LNCaP clone FGC (cell line): ENCODE data around the gene MT1H.

ENCODE experiments used
- DNase-seq: peaks from one replicate; pipeline ENCODE4 v3.0.0-alpha.2; 2011; ENCODE audit warnings: low read depth
- H3K4me3 ChIP-seq: 2 replicates; pipeline ENCODE4 v1.5.1; 2011; ENCODE audit warnings: mild to moderate bottlenecking, low read depth, low read length, control low read depth
- TF ChIP-seq, protein P1 (sequence below): IDR thresholded peaks from 2 replicates; pipeline ENCODE4 v1.5.1; 2012; ENCODE audit warnings: mild to moderate bottlenecking; ENCODE audit not compliant: control insufficient read depth, insufficient read depth; ENCODE audit errors: extremely low read depth

MT1H gene

DNA sequence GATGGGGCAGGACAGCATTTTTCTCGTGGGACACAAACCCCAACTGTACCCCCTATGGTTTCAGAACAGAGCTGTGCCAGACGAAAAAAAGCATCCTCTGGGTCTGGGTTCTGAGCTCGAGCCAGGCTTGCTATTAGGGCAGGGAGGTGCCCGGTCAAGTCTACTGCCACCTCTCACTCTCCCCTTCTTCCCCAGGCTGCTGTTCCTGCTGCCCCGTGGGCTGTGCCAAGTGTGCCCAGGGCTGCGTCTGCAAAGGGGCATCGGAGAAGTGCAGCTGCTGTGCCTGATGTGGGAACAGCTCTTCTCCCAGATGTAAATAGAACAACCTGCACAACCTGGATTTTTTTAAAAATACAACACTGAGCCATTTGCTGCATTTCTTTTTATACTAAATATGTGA, 42.9 kb upstream of the MT1H start:
- no peak overlapping the region for H3K4me3 ChIP-seq
- DNase-seq, result no peak
- TF ChIP-seq, protein P1, sequence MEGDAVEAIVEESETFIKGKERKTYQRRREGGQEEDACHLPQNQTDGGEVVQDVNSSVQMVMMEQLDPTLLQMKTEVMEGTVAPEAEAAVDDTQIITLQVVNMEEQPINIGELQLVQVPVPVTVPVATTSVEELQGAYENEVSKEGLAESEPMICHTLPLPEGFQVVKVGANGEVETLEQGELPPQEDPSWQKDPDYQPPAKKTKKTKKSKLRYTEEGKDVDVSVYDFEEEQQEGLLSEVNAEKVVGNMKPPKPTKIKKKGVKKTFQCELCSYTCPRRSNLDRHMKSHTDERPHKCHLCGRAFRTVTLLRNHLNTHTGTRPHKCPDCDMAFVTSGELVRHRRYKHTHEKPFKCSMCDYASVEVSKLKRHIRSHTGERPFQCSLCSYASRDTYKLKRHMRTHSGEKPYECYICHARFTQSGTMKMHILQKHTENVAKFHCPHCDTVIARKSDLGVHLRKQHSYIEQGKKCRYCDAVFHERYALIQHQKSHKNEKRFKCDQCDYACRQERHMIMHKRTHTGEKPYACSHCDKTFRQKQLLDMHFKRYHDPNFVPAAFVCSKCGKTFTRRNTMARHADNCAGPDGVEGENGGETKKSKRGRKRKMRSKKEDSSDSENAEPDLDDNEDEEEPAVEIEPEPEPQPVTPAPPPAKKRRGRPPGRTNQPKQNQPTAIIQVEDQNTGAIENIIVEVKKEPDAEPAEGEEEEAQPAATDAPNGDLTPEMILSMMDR, result no peak

DNA sequence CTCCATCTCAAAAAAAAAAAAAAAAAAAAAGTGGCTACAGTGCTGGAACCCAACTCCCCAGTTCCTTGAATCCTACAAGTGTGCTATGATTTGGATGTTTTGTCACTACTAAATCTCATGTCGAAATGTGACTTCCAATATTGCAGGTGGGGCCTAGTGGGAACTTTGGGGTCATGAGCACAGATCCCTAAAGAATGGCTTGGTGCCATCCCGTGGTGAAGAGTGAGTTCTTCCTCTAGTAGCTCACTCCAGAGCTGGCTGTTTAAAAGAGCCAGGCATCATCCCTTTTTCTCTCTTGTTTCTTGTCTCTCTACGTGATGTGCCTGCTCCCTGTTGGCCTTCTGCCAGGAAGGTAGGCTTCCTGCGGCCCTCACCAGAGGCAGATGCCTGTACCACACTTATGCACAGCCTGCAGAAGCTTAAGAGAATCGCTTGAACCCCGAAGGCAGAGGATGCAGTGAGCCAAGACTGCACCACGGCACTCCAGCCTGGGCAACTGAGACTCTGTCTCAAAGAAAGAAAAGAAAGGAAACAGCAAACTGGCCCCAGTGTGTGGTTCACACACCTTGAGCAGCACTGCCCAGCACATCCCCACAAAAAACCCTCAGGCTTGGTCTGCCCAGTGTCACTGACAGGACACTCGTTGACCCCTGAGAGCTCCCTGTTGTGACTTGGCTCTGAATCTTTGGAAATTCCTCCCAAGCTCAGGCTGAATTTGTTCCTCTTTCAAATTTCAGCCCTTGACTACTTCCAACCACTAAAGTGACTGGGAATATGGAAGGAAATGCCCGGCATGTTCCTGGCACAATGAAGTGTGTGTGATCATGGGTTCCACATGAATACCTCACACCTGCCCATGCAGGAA, 40.9 kb upstream of the MT1H start:
- no peak for DNase-seq
- TF ChIP-seq, protein P1, result no peak
- no peak overlapping the region for H3K4me3 ChIP-seq

DNA sequence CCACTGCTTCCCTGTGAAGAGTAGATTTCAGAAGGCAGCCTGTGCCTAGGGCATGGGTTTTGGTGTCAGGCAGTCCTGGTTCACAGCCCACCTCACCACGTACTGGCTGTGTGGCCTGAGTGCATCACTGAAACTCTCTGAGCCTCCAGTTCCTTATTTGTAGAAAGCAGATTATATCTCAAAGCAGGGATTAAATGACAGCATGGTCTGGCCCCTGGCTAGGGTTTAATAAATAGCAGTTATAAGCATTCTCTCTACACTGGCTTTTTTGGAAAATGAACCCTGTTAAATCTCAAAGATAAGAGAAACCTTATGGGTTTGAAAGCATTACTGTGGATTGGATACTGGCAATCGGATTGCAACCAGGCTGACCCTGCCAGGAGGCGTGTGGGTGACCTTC, 40.1 kb upstream of the MT1H start:
- H3K4me3 ChIP-seq, result no peak overlapping the region
- DNase-seq, result no peak
- TF ChIP-seq, protein P1, result no peak

DNA sequence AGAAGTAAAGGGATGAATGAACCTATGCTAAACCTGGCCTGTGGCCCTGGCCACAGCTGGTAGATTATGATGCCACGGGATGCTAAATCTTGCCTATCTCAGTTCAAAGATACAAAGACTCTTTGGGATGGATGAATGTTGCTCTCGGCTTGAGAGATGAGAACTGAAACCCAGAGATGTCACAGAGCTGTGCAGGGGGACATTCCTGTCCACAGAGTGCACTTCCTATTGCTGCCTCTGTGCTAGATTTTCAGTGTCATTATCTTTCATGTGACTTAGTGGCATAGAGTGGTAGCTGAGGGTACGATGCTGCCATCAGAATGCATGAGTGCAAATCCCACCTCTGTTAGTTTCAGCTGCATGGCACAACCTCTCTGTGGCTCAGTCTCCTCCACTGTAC, 39.5 kb upstream of the MT1H start:
- DNase-seq, result no peak
- no peak overlapping the region for H3K4me3 ChIP-seq
- TF ChIP-seq, protein P1, result no peak

DNA sequence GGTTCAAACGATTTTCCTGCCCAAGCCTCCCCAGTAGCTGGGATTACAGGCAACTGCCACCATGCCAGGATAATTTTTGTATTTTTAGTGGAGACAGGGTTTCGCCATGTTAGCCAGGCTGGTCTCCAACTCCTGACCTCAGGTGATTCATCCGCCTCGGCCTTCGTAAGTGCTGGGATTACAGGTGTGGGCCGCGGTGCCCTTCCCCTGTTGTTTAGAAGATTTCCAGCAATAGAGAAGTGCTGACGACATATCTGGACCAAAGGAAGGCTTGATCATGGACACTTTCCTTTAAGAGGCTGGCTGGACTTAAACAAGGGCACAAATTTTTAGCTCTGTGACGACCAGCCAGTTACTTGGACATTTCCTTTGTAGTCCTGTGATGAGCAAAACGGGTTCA, 38.4 kb upstream of the MT1H start:
- H3K4me3 ChIP-seq, result no peak overlapping the region
- DNase-seq, result no peak
- TF ChIP-seq, protein P1, result no peak

DNA sequence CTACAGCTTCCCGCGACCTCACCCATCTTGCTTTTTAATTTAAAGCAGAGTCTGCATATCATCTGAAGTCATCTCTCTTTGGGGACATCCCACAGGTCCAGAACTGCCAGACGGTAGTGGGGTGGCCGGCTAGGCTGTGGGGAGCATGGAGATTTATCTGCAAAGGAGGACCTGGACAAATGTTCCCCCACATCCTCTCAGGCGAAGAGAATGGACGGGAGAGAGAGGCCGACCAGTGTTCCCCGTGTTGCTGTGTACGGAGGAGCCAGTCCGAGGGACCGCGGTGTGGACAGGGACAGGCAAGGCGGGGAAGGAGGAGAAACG, 37.8 kb upstream of the MT1H start:
- no peak for DNase-seq
- TF ChIP-seq, protein P1, result no peak
- H3K4me3 ChIP-seq, result no peak overlapping the region

DNA sequence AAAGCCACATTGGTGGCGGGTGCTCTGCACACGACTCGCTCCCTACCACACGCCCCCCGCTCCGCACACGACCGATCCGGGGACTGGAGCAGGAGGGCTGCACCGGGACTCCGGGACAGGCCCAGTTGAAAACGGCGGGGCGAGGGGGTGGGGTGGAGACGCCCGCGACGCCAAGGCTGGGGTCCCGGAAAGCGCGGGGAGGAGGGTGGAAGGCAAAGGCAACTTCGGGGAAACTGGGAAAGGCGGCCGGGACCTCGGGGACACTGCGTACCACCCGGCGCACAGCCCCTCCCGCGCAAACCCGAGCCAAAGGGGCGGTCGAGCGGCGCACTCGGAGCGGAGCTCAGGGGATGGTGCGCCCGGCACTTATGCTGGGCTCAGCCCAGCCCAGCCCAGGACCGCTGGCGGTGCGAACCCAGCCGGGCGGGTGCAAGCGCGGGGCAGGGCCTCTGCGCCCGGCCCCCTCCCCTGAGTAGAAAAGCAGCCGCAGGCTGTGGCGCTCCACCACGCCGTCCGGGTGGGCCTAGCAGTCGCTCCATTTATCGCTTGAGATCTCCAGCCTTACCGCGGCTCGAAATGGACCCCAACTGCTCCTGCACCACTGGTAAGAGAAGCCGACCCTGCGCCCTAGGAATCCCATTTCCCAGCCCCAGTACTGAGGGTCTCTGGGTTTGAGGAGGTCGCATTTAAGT, 37.3 kb upstream of the MT1H start, which contains the start of gene MT1M:
MT1M (plus strand) TSS at position 504 of the 692 bp plus-strand sequence; CDS start at position 577, 73 bp downstream.
- TF ChIP-seq, protein P1, result no peak
- H3K4me3 ChIP-seq, result no peak within 1 kb of the TSS
- no peak for DNase-seq
